ENCODE measurements around the gene CILP2. TPM values are rescaled to one million over a fixed set of nuclear protein-coding genes. Genes with fewer than 3 reads are reported as not detected.

Gene CILP2
- total and polyA plus RNA-seq, 9 of the 15 experiments (the other 6 are each of a cell fraction or from before 2014, with no cell fraction given) = 0.04 to 0.35 (median 0.05) TPM; not detected in 2

DNA sequence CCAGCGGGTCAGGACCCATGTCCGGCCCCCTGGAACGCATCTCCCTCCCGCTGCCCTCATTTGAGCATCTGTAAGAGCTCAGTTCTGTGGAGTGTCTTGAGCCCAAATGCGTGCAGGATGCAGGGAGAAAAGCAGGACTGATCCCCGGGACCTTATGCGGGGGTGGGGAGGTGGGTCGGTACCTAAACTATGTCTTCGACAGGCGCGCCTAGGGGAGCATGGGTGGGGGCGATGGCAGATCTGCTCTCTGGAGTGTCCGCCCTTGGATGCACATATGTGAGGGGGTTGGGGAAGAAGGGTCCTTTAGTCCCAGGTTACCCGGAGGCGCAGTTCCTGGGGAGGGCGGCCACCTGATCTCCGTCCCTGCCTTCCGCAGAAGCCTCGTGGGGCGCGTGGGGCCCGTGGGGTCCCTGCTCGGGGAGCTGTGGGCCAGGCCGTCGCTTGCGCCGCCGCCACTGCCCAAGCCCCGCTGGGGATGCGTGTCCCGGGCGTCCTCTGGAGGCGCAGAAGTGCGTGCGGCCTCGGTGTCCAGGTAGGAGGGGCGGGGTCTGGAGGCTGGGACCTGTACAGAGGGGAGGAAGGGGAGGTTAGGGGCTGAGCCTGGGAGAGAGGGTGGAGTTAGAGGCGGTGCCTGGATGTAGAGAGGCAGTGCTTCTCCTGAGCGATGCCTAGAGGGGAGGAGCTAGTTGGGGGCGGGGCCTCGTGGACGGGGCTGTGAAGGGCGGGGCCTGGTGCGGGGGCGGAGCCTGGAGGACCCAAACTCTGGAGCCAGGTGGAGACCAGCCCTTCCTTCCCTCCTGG, 2.9 kb downstream of the CILP2 start (continued):
- TF ChIP-seq, protein P1, sequence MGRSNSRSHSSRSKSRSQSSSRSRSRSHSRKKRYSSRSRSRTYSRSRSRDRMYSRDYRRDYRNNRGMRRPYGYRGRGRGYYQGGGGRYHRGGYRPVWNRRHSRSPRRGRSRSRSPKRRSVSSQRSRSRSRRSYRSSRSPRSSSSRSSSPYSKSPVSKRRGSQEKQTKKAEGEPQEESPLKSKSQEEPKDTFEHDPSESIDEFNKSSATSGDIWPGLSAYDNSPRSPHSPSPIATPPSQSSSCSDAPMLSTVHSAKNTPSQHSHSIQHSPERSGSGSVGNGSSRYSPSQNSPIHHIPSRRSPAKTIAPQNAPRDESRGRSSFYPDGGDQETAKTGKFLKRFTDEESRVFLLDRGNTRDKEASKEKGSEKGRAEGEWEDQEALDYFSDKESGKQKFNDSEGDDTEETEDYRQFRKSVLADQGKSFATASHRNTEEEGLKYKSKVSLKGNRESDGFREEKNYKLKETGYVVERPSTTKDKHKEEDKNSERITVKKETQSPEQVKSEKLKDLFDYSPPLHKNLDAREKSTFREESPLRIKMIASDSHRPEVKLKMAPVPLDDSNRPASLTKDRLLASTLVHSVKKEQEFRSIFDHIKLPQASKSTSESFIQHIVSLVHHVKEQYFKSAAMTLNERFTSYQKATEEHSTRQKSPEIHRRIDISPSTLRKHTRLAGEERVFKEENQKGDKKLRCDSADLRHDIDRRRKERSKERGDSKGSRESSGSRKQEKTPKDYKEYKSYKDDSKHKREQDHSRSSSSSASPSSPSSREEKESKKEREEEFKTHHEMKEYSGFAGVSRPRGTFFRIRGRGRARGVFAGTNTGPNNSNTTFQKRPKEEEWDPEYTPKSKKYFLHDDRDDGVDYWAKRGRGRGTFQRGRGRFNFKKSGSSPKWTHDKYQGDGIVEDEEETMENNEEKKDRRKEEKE (IDR thresholded peaks at IDR 0.05; ENCODE audit: borderline replicate concordance in 1 of 2, control insufficient read depth in 1 of 2, low read depth in 2 of 2, low read length in 1 of 2) = no peak
- TF ChIP-seq HMGN3 (IDR thresholded peaks at IDR 0.05; ENCODE audit: borderline replicate concordance, extremely low read depth, insufficient read length, low read depth, low read length) (peak; percentile 22), KAT8 (IDR thresholded peaks at IDR 0.05; ENCODE audit: low read depth) (no peak)
- TF ChIP-seq, protein P2, sequence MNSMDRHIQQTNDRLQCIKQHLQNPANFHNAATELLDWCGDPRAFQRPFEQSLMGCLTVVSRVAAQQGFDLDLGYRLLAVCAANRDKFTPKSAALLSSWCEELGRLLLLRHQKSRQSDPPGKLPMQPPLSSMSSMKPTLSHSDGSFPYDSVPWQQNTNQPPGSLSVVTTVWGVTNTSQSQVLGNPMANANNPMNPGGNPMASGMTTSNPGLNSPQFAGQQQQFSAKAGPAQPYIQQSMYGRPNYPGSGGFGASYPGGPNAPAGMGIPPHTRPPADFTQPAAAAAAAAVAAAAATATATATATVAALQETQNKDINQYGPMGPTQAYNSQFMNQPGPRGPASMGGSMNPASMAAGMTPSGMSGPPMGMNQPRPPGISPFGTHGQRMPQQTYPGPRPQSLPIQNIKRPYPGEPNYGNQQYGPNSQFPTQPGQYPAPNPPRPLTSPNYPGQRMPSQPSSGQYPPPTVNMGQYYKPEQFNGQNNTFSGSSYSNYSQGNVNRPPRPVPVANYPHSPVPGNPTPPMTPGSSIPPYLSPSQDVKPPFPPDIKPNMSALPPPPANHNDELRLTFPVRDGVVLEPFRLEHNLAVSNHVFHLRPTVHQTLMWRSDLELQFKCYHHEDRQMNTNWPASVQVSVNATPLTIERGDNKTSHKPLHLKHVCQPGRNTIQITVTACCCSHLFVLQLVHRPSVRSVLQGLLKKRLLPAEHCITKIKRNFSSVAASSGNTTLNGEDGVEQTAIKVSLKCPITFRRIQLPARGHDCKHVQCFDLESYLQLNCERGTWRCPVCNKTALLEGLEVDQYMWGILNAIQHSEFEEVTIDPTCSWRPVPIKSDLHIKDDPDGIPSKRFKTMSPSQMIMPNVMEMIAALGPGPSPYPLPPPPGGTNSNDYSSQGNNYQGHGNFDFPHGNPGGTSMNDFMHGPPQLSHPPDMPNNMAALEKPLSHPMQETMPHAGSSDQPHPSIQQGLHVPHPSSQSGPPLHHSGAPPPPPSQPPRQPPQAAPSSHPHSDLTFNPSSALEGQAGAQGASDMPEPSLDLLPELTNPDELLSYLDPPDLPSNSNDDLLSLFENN (IDR thresholded peaks at IDR 0.05; ENCODE audit: low read depth in 2 of 2, low read length in 2 of 2) = no peak

Measured in K562 (cell line).